HCT116 (cell line): ENCODE results near the gene TEX2.
A peak's percentile ranks its signal among the peaks of the same experiment; 100 is the strongest.

Source experiments
- CTCF ChIP-seq, 3 experiments: fragments of 200-600 bp in 1 of 3; sonication (generic) in 1 of 3; IDR thresholded peaks in 2 of 3; conservative IDR thresholded peaks in 1 of 3; 2 replicates each; pipeline ENCODE4 v1.5.1; 2012 to 2017; ENCODE audit warnings: low read depth in 2 of 3, low read length in 2 of 3, antibody characterized with exemption in 1 of 3, borderline replicate concordance in 1 of 3, control low read depth in 1 of 3, mild to moderate bottlenecking in 1 of 3, mixed read lengths in 1 of 3, mixed run types in 1 of 3, moderate library complexity in 1 of 3; ENCODE audit not compliant: insufficient read depth in 1 of 3
- EGR1 ChIP-seq: IDR thresholded peaks from 2 replicates; pipeline ENCODE4 v1.6.1; 2012; ENCODE audit warnings: low read depth
- ELF1 ChIP-seq: IDR thresholded peaks from 2 replicates; pipeline ENCODE4 v1.6.1; 2012; ENCODE audit warnings: low read depth, borderline replicate concordance
- EZH2 ChIP-seq: fragments of 200-600 bp; sonication (generic); IDR thresholded peaks from 2 replicates; pipeline ENCODE4 v1.6.1; 2017; ENCODE audit warnings: antibody characterized with exemption, mixed run types
- EZH2phosphoT487 ChIP-seq: fragments of 200-600 bp; IDR thresholded peaks from 2 replicates; pipeline ENCODE4 v1.6.1; 2018; ENCODE audit warnings: antibody characterized with exemption, borderline replicate concordance
- POLR2A ChIP-seq: IDR thresholded peaks from 2 replicates; pipeline ENCODE4 v1.7.0; 2011; ENCODE audit warnings: borderline replicate concordance; ENCODE audit not compliant: insufficient read depth, insufficient read length; ENCODE audit errors: extremely low read depth
- SIN3A ChIP-seq: IDR thresholded peaks from 2 replicates; pipeline ENCODE4 v1.6.1; 2012; ENCODE audit warnings: low read depth
- ZFX ChIP-seq: fragments of 450-650 bp; IDR thresholded peaks from 2 replicates; pipeline ENCODE4 v1.6.1; 2017
- ZNF274 ChIP-seq: fragments of 200-500 bp; sonication (Bioruptor generic); IDR thresholded peaks from 2 replicates; pipeline ENCODE4 v1.6.1; 2014; ENCODE audit warnings: mild to moderate bottlenecking, low read depth, low read length, inconsistent platforms

GRCh38 chr17:64291268-64291851, 28.3 kb upstream of the TEX2 start:
- TF ChIP-seq EZH2phosphoT487 (no peak), CTCF (IDR thresholded peaks at IDR 0.05 in 2 of 3, conservative IDR thresholded peaks at IDR 0.05 in 1 of 3; ENCODE audit: borderline replicate concordance in 1 of 3, insufficient read depth in 1 of 3, low read depth in 2 of 3, low read length in 2 of 3) (peak; percentile 23 to 97 (median 78); a peak in 4 of 6 replicates), POLR2A (no peak), EZH2 (no peak), ZNF274 (no peak), EGR1 (no peak), ZFX (no peak), ELF1 (no peak), SIN3A (no peak)
